ENCODE results near the gene HLA-DPA1. TPM values are rescaled to one million over a fixed set of nuclear protein-coding genes. Genes with fewer than 3 reads are reported as not detected.

HLA-DPA1 gene
- total RNA-seq, 2 experiments from 2014 or later: 12.1 to 15.3 TPM

- Mint-ChIP-seq H3K27me3 (ENCODE audit: low read depth) (peaks cover 2% of the 10 kb centered on the region), H3K4me1 (ENCODE audit: low read depth) (peaks cover 2% of the 10 kb centered on the region), H3K36me3 (ENCODE audit: low read depth) (no peaks in the 10 kb centered on the region), H3K9me3 (no peaks in the 10 kb centered on the region), H3K4me3 (no peak overlapping the region), H3K27ac (no peak overlapping the region)
- DNase-seq: no peak
- CTCF ChIA-PET: interaction anchor here (0.6 kb wide), 1 partner anchor 152 kb away, joined by 3 read pairs; no protein-coding TSS in a partner anchor
- intact Hi-C loops (cut with micrococcal nuclease): no loop called here
These were observed 12.2 kb upstream of the HLA-DPA1 start for GRCh38 chr6:33085627-33086026.

GRCh38 chr6:33082702-33083101 lies 9.3 kb upstream of the HLA-DPA1 start:
- Mint-ChIP-seq H3K4me3 (no peak overlapping the region), H3K27ac (no peak overlapping the region), H3K36me3 (ENCODE audit: low read depth) (no peaks in the 10 kb centered on the region), H3K9me3 (no peaks in the 10 kb centered on the region), H3K27me3 (ENCODE audit: low read depth) (no peaks in the 10 kb centered on the region), H3K4me1 (ENCODE audit: low read depth) (peaks cover 3% of the 10 kb centered on the region)
- CTCF ChIA-PET: interaction anchor here (1.7 kb wide), 1 partner anchor 68 kb away, joined by 9 read pairs; no protein-coding TSS in a partner anchor
- peak; percentile 38 for DNase-seq
- intact Hi-C loops (cut with micrococcal nuclease): loop anchor here (2.0 kb wide), 1 partner anchor 68 kb away; no protein-coding TSS in a partner anchor

GRCh38 chr6:33081098-33081824 lies 7.8 kb upstream of the HLA-DPA1 start:
- intact Hi-C loops (cut with micrococcal nuclease): no loop called here
- DNase-seq: no peak
- no peak overlapping the region for H3K27ac Mint-ChIP-seq
- H3K4me3 Mint-ChIP-seq: no peak overlapping the region
- H3K27me3 Mint-ChIP-seq (ENCODE audit: low read depth): no peaks in the 10 kb centered on the region
- CTCF ChIA-PET: interaction anchor here (0.8 to 1.0 kb wide), 2 partner anchors 45 to 67 kb away, joined by 3 read pairs; no protein-coding TSS in a partner anchor
- H3K4me1 Mint-ChIP-seq (ENCODE audit: low read depth): peaks cover 7% of the 10 kb centered on the region
- no peaks in the 10 kb centered on the region for H3K9me3 Mint-ChIP-seq
- no peaks in the 10 kb centered on the region for H3K36me3 Mint-ChIP-seq (ENCODE audit: low read depth)

- no peak for DNase-seq
- H3K36me3 Mint-ChIP-seq (ENCODE audit: low read depth): no peaks in the 10 kb centered on the region
- no peaks in the 10 kb centered on the region for H3K9me3 Mint-ChIP-seq
- H3K4me3 Mint-ChIP-seq: peak overlapping the region; percentile 30
- peaks cover 12% of the 10 kb centered on the region for H3K4me1 Mint-ChIP-seq (ENCODE audit: low read depth)
- H3K27ac Mint-ChIP-seq: no peak overlapping the region
- CTCF ChIA-PET: interaction anchor here (0.6 kb wide), 1 partner anchor 46 kb away, joined by 5 read pairs; no protein-coding TSS in a partner anchor
- H3K27me3 Mint-ChIP-seq (ENCODE audit: low read depth): no peaks in the 10 kb centered on the region
- intact Hi-C loops (cut with micrococcal nuclease): no loop called here
These were observed 7.0 kb upstream of the HLA-DPA1 start for GRCh38 chr6:33080127-33081089.

GRCh38 chr6:33079580-33079979 lies 6.1 kb upstream of the HLA-DPA1 start:
- DNase-seq: no peak
- CTCF ChIA-PET: interaction anchor here (0.6 kb wide), 1 partner anchor 47 kb away, joined by 5 read pairs; no protein-coding TSS in a partner anchor
- Mint-ChIP-seq H3K4me1 (ENCODE audit: low read depth) (peaks cover 17% of the 10 kb centered on the region), H3K36me3 (ENCODE audit: low read depth) (no peaks in the 10 kb centered on the region), H3K27me3 (ENCODE audit: low read depth) (no peaks in the 10 kb centered on the region), H3K4me3 (no peak overlapping the region), H3K27ac (no peak overlapping the region), H3K9me3 (no peaks in the 10 kb centered on the region)
- intact Hi-C loops (cut with micrococcal nuclease): no loop called here

- intact Hi-C loops (cut with micrococcal nuclease): no loop called here
- Mint-ChIP-seq H3K4me3 (no peak overlapping the region), H3K9me3 (no peaks in the 10 kb centered on the region), H3K36me3 (ENCODE audit: low read depth) (no peaks in the 10 kb centered on the region), H3K27me3 (ENCODE audit: low read depth) (no peaks in the 10 kb centered on the region), H3K27ac (no peak overlapping the region), H3K4me1 (ENCODE audit: low read depth) (peaks cover 17% of the 10 kb centered on the region)
- CTCF ChIA-PET: interaction anchor here (0.9 kb wide), 1 partner anchor 207 kb away, joined by 4 read pairs; no protein-coding TSS in a partner anchor
- no peak for DNase-seq
These were observed 5.6 kb upstream of the HLA-DPA1 start for GRCh38 chr6:33078919-33079521.

- Mint-ChIP-seq H3K4me1 (ENCODE audit: low read depth) (peaks cover 20% of the 10 kb centered on the region), H3K4me3 (no peak overlapping the region), H3K36me3 (ENCODE audit: low read depth) (no peaks in the 10 kb centered on the region), H3K27ac (no peak overlapping the region), H3K27me3 (ENCODE audit: low read depth) (peaks cover 3% of the 10 kb centered on the region), H3K9me3 (no peaks in the 10 kb centered on the region)
- no peak for DNase-seq
- CTCF ChIA-PET: interaction anchor here (0.9 kb wide), 1 partner anchor 207 kb away, joined by 4 read pairs; no protein-coding TSS in a partner anchor
- intact Hi-C loops (cut with micrococcal nuclease): no loop called here
These were observed 5.0 kb upstream of the HLA-DPA1 start for GRCh38 chr6:33078442-33078841.

GRCh38 chr6:33077908-33078307 lies 4.5 kb upstream of the HLA-DPA1 start:
- Mint-ChIP-seq H3K4me1 (ENCODE audit: low read depth) (peaks cover 22% of the 10 kb centered on the region), H3K27me3 (ENCODE audit: low read depth) (peaks cover 4% of the 10 kb centered on the region), H3K27ac (no peak overlapping the region), H3K4me3 (no peak overlapping the region), H3K9me3 (no peaks in the 10 kb centered on the region), H3K36me3 (ENCODE audit: low read depth) (no peaks in the 10 kb centered on the region)
- CTCF ChIA-PET: no interaction called here
- intact Hi-C loops (cut with micrococcal nuclease): no loop called here
- no peak for DNase-seq

- H3K27me3 Mint-ChIP-seq (ENCODE audit: low read depth): peaks cover 4% of the 10 kb centered on the region
- CTCF ChIA-PET: no interaction called here
- no peaks in the 10 kb centered on the region for H3K9me3 Mint-ChIP-seq
- intact Hi-C loops (cut with micrococcal nuclease): no loop called here
- no peak for DNase-seq
- H3K4me3 Mint-ChIP-seq: peak overlapping the region; percentile 62
- no peak overlapping the region for H3K27ac Mint-ChIP-seq
- H3K4me1 Mint-ChIP-seq (ENCODE audit: low read depth): peaks cover 27% of the 10 kb centered on the region
- no peaks in the 10 kb centered on the region for H3K36me3 Mint-ChIP-seq (ENCODE audit: low read depth)
These were observed 3.0 kb upstream of the HLA-DPA1 start for GRCh38 chr6:33076406-33076934.

- Mint-ChIP-seq H3K36me3 (ENCODE audit: low read depth) (no peaks in the 10 kb centered on the region), H3K4me1 (ENCODE audit: low read depth) (peaks cover 25% of the 10 kb centered on the region)
- CTCF ChIA-PET: interaction anchor here (0.9 to 1.7 kb wide), 2 partner anchors 61 to 64 kb away, joined by 3 to 5 read pairs; no protein-coding TSS in a partner anchor
These were observed 2.3 kb upstream of the HLA-DPA1 start, which contains the start of gene HLA-DPB1 for GRCh38 chr6:33075568-33076405. Gene HLA-DPB1, plus strand, starts transcription at chr6:33075990. Its CDS starts 52 bp downstream, at chr6:33076042.

GRCh38 chr6:33075208-33075567 lies 1.7 kb upstream of the HLA-DPA1 start:
- peaks cover 4% of the 10 kb centered on the region for H3K27me3 Mint-ChIP-seq (ENCODE audit: low read depth)
- H3K9me3 Mint-ChIP-seq: no peaks in the 10 kb centered on the region
- peaks cover 25% of the 10 kb centered on the region for H3K4me1 Mint-ChIP-seq (ENCODE audit: low read depth)
- intact Hi-C loops (cut with micrococcal nuclease): no loop called here
- no peaks in the 10 kb centered on the region for H3K36me3 Mint-ChIP-seq (ENCODE audit: low read depth)
- CTCF ChIA-PET: interaction anchor here (0.9 to 1.7 kb wide), 2 partner anchors 60 to 63 kb away, joined by 3 to 5 read pairs; no protein-coding TSS in a partner anchor
- H3K4me3 Mint-ChIP-seq: peak overlapping the region; percentile 5
- DNase-seq: no peak
- H3K27ac Mint-ChIP-seq: no peak overlapping the region

More at GRCh38 chr6:33075568-33076405, 2.3 kb upstream of the HLA-DPA1 start, which contains the start of gene HLA-DPB1:
- H3K9me3 Mint-ChIP-seq: no peaks in the 10 kb centered on the region
- peaks cover 4% of the 10 kb centered on the region for H3K27me3 Mint-ChIP-seq (ENCODE audit: low read depth)
- no peak for DNase-seq
- intact Hi-C loops (cut with micrococcal nuclease): no loop called here
- H3K4me3 Mint-ChIP-seq: peak within 1 kb of the TSS; percentile 62
- no peak within 1 kb of the TSS for H3K27ac Mint-ChIP-seq

Data from activated naive CD4-positive, alpha-beta T cell treated with anti-CD3 and anti-CD28 coated beads for 36 hours (primary cell).